GM23338 (cell line): ENCODE results near the gene AIM2. TPM values are rescaled to one million over a fixed set of nuclear protein-coding genes. Genes with fewer than 3 reads are reported as not detected.
"Not testable (repeated sequence)": the region's sequence is repeated elsewhere in the genome, so short reads cannot be mapped to it uniquely, and the experiment has no call there.

ENCODE experiments used
- ATAC-seq: fragments of 200-7000 bp; cut with Tn5 transposase; 3 replicates; pipeline ENCODE4 v1.9.1; 2020
- DNase-seq: peaks from one replicate; pipeline ENCODE4 v3.0.0-alpha.2; 2015; ENCODE audit warnings: low spot score
- H2AFZ ChIP-seq: fragments of 200-600 bp; sonication (generic); 2 replicates; pipeline ENCODE4 v1.8.0; 2016; ENCODE audit warnings: antibody characterized with exemption, mild to moderate bottlenecking, moderate library complexity
- H3F3A ChIP-seq: fragments of 200-600 bp; sonication (generic); replicated peaks from 2 replicates; pipeline ENCODE4 v1.8.0; 2017; ENCODE audit warnings: antibody characterized with exemption, mixed run types, low read depth
- H3K27ac ChIP-seq: fragments of 200-600 bp; sonication (generic); 2 replicates; pipeline ENCODE4 v1.6.1; 2016; ENCODE audit warnings: low read depth
- H3K27me3 ChIP-seq: fragments of 200-600 bp; sonication (generic); 2 replicates; pipeline ENCODE4 v1.8.0; 2016; ENCODE audit warnings: mild to moderate bottlenecking, mixed run types, moderate library complexity; ENCODE audit not compliant: insufficient read depth
- H3K36me3 ChIP-seq: fragments of 200-600 bp; sonication (generic); 2 replicates; pipeline ENCODE4 v1.8.0; 2016; ENCODE audit warnings: mild to moderate bottlenecking; ENCODE audit not compliant: insufficient read depth
- H3K4me1 ChIP-seq: fragments of 200-600 bp; sonication (generic); 2 replicates; pipeline ENCODE4 v1.8.0; 2016; ENCODE audit warnings: mild to moderate bottlenecking, moderate library complexity; ENCODE audit not compliant: insufficient read depth
- H3K4me2 ChIP-seq: fragments of 200-600 bp; sonication (generic); 2 replicates; pipeline ENCODE4 v1.7.1; 2017; ENCODE audit warnings: mixed run types
- H3K4me3 ChIP-seq: fragments of 200-600 bp; sonication (generic); 2 replicates; pipeline ENCODE4 v1.6.1; 2016; ENCODE audit warnings: mixed run types
- H3K79me2 ChIP-seq: fragments of 200-600 bp; sonication (generic); replicated peaks from 2 replicates; pipeline ENCODE4 v1.8.0; 2017; ENCODE audit warnings: mild to moderate bottlenecking; ENCODE audit not compliant: insufficient read depth
- H3K9me2 ChIP-seq: fragments of 200-600 bp; sonication (generic); 2 replicates; pipeline ENCODE4 v1.8.0; 2017; ENCODE audit not compliant: insufficient read depth
- H4K20me1 ChIP-seq: fragments of 200-600 bp; sonication (generic); replicated peaks from 2 replicates; pipeline ENCODE4 v1.8.0; 2017; ENCODE audit warnings: mild to moderate bottlenecking; ENCODE audit not compliant: insufficient read depth
- H3K27ac Mint-ChIP-seq: 2 replicates; pipeline ENCODE4 v1.8.0; 2020; ENCODE audit warnings: inconsistent platforms, mild to moderate bottlenecking, moderate library complexity, mixed read lengths
- H3K27me3 Mint-ChIP-seq: 3 replicates; pipeline ENCODE4 v1.8.0; 2022; ENCODE audit warnings: low read depth, mild to moderate bottlenecking, moderate library complexity, mixed read lengths, inconsistent platforms; ENCODE audit not compliant: insufficient read depth, poor library complexity
- H3K36me3 Mint-ChIP-seq: 3 replicates; pipeline ENCODE4 v1.8.0; 2021; ENCODE audit warnings: low read depth, mild to moderate bottlenecking, inconsistent platforms, moderate library complexity, mixed read lengths
- H3K4me1 Mint-ChIP-seq: 3 replicates; pipeline ENCODE4 v1.8.0; 2020; ENCODE audit warnings: mild to moderate bottlenecking, inconsistent platforms, mixed read lengths
- H3K4me3 Mint-ChIP-seq: 3 replicates; pipeline ENCODE4 v1.8.0; 2021; ENCODE audit warnings: moderate library complexity, mild to moderate bottlenecking, inconsistent platforms, mixed read lengths
- H3K9me3 Mint-ChIP-seq: 3 replicates; pipeline ENCODE4 v1.8.0; 2020; ENCODE audit warnings: moderate library complexity, mild to moderate bottlenecking, inconsistent platforms, mixed read lengths
- CREB1 ChIP-seq: fragments of 250-450 bp; sonication (Bioruptor Pico); IDR thresholded peaks from 2 replicates; pipeline ENCODE4 v1.5.0; 2020; ENCODE audit warnings: low read depth, mild to moderate bottlenecking, moderate library complexity
- EZH2 ChIP-seq: fragments of 200-600 bp; sonication (generic); IDR thresholded peaks from one replicate; pipeline ENCODE4 v1.8.0; 2017; ENCODE audit warnings: antibody characterized with exemption, mild to moderate bottlenecking, low read depth; ENCODE audit not compliant: unreplicated experiment
- EZH2phosphoT487 ChIP-seq: fragments of 200-600 bp; sonication (generic); IDR thresholded peaks from one replicate; pipeline ENCODE4 v1.8.1; 2018; ENCODE audit warnings: antibody characterized with exemption; ENCODE audit not compliant: unreplicated experiment
- JUNB ChIP-seq: IDR thresholded peaks from one replicate; pipeline ENCODE4 v1.6.1; 2016; ENCODE audit warnings: antibody characterized with exemption; ENCODE audit not compliant: unreplicated experiment
- NANOG ChIP-seq: IDR thresholded peaks from 2 replicates; pipeline ENCODE4 v1.6.1; 2016; ENCODE audit warnings: antibody characterized with exemption, borderline replicate concordance
- POLR2AphosphoS5 ChIP-seq: IDR thresholded peaks from 2 replicates; pipeline ENCODE4 v1.6.1; 2016; ENCODE audit warnings: antibody characterized with exemption, low read depth
- STAT1 ChIP-seq: IDR thresholded peaks from one replicate; pipeline ENCODE4 v1.6.1; 2016; ENCODE audit warnings: antibody characterized with exemption; ENCODE audit not compliant: unreplicated experiment
- ZNF331 ChIP-seq: fragments of 250-450 bp; sonication (Bioruptor Pico); IDR thresholded peaks from 2 replicates; pipeline ENCODE4 v1.5.0; 2020; ENCODE audit warnings: low read depth, mild to moderate bottlenecking, moderate library complexity
- polyA plus RNA-seq: library from polyadenylated mRNA; unstranded; fragments of >200 nt; fragmentation: Nextera tagmentation; extraction: Ambion mirVana; gene quantifications from 2 replicates; pipeline ENCODE4 v1.2.1, GENCODE V29; 2016
- total RNA-seq: library from RNA; depleted of rRNA; stranded (reverse); fragments of >200 nt; shearing (Covaris generic); gene quantifications from 2 replicates; pipeline ENCODE4 v1.2.3, GENCODE V29; 2014
- TF ChIP-seq, protein P1 (sequence below): fragments of 250-450 bp; sonication (Bioruptor Pico); IDR thresholded peaks from 2 replicates; pipeline ENCODE4 v1.5.0; 2020; ENCODE audit warnings: mild to moderate bottlenecking, moderate library complexity
- TF ChIP-seq, protein P2 (sequence below): IDR thresholded peaks from one replicate; pipeline ENCODE4 v1.6.1; 2018; ENCODE audit warnings: antibody characterized with exemption; ENCODE audit not compliant: unreplicated experiment
- TF ChIP-seq, protein P3 (sequence below): IDR thresholded peaks from 2 replicates; pipeline ENCODE4 v1.6.1; 2016; ENCODE audit warnings: antibody characterized with exemption

The AIM2 gene
- total and polyA plus RNA-seq, 2 experiments from 2014 or later = 1.5 to 2.5 TPM

DNA sequence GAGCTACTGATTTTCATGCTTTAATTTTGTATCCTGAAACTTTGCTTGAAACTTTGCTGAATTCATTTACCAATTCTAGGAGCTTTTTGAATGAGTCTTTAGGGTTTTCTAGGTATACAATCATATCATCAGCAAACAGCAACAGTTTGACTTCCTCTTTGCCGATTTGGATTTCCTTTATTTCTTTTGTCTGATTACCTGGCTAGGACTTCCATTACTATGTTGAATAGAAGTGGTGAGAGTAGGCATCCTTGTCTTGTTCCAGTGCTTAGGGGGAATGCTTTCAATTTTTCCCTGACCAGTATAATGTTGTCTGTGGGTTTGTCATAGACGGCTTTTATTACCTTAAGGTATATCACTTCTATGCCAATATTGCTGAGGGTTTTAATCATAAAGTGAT, 49.7 kb downstream of the AIM2 start:
- H2AFZ ChIP-seq, H3K4me2 ChIP-seq, H3K79me2 ChIP-seq, H3K4me3 ChIP-seq, H3K27me3 Mint-ChIP-seq, H3K9me3 Mint-ChIP-seq, H3K36me3 ChIP-seq, H3K27ac Mint-ChIP-seq, H4K20me1 ChIP-seq, H3K36me3 Mint-ChIP-seq, H3F3A ChIP-seq, ATAC-seq, H3K4me3 Mint-ChIP-seq, H3K27ac ChIP-seq, DNase-seq, H3K27me3 ChIP-seq: not testable (repeated sequence)
- H3K9me2 ChIP-seq = peaks cover 12% of the 10 kb centered on the region
- peaks cover 33% of the 10 kb centered on the region for H3K4me1 Mint-ChIP-seq
- peaks cover 12% of the 10 kb centered on the region for H3K4me1 ChIP-seq

DNA sequence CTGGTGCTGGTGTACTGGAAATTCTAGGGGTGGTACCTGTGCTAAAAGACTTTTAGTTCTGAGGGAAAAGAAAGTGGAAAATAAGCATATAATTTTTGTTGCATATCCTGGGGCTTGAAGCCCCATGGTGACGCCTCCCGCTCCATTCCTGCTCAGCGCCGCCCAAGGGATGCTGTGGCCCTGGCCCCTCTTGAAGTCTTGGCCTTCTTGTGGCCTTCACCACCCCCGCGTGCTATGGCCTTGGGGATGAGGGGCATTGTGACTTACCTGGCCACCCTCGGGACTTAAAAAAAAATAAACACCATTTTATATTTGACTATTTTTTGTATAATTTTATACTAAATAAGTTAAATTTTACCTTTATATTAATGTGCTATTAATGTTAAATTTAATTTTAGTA, 51.5 kb downstream of the AIM2 start:
- Mint-ChIP-seq H3K9me3 (no peaks in the 10 kb centered on the region), H3K36me3 (no peaks in the 10 kb centered on the region)
- no peak for TF ChIP-seq STAT1
- TF ChIP-seq, protein P1, sequence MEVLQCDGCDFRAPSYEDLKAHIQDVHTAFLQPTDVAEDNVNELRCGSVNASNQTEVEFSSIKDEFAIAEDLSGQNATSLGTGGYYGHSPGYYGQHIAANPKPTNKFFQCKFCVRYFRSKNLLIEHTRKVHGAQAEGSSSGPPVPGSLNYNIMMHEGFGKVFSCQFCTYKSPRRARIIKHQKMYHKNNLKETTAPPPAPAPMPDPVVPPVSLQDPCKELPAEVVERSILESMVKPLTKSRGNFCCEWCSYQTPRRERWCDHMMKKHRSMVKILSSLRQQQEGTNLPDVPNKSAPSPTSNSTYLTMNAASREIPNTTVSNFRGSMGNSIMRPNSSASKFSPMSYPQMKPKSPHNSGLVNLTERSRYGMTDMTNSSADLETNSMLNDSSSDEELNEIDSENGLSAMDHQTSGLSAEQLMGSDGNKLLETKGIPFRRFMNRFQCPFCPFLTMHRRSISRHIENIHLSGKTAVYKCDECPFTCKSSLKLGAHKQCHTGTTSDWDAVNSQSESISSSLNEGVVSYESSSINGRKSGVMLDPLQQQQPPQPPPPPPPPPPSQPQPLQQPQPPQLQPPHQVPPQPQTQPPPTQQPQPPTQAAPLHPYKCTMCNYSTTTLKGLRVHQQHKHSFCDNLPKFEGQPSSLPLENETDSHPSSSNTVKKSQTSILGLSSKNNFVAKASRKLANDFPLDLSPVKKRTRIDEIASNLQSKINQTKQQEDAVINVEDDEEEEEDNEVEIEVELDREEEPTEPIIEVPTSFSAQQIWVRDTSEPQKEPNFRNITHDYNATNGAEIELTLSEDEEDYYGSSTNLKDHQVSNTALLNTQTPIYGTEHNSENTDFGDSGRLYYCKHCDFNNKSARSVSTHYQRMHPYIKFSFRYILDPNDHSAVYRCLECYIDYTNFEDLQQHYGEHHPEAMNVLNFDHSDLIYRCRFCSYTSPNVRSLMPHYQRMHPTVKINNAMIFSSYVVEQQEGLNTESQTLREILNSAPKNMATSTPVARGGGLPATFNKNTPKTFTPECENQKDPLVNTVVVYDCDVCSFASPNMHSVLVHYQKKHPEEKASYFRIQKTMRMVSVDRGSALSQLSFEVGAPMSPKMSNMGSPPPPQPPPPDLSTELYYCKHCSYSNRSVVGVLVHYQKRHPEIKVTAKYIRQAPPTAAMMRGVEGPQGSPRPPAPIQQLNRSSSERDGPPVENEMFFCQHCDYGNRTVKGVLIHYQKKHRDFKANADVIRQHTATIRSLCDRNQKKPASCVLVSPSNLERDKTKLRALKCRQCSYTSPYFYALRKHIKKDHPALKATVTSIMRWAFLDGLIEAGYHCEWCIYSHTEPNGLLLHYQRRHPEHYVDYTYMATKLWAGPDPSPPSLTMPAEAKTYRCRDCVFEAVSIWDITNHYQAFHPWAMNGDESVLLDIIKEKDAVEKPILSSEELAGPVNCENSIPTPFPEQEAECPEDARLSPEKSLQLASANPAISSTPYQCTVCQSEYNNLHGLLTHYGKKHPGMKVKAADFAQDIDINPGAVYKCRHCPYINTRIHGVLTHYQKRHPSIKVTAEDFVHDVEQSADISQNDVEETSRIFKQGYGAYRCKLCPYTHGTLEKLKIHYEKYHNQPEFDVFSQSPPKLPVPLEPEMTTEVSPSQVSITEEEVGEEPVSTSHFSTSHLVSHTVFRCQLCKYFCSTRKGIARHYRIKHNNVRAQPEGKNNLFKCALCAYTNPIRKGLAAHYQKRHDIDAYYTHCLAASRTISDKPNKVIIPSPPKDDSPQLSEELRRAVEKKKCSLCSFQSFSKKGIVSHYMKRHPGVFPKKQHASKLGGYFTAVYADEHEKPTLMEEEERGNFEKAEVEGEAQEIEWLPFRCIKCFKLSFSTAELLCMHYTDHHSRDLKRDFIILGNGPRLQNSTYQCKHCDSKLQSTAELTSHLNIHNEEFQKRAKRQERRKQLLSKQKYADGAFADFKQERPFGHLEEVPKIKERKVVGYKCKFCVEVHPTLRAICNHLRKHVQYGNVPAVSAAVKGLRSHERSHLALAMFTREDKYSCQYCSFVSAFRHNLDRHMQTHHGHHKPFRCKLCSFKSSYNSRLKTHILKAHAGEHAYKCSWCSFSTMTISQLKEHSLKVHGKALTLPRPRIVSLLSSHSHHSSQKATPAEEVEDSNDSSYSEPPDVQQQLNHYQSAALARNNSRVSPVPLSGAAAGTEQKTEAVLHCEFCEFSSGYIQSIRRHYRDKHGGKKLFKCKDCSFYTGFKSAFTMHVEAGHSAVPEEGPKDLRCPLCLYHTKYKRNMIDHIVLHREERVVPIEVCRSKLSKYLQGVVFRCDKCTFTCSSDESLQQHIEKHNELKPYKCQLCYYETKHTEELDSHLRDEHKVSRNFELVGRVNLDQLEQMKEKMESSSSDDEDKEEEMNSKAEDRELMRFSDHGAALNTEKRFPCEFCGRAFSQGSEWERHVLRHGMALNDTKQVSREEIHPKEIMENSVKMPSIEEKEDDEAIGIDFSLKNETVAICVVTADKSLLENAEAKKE = no peak
- TF ChIP-seq, protein P2, sequence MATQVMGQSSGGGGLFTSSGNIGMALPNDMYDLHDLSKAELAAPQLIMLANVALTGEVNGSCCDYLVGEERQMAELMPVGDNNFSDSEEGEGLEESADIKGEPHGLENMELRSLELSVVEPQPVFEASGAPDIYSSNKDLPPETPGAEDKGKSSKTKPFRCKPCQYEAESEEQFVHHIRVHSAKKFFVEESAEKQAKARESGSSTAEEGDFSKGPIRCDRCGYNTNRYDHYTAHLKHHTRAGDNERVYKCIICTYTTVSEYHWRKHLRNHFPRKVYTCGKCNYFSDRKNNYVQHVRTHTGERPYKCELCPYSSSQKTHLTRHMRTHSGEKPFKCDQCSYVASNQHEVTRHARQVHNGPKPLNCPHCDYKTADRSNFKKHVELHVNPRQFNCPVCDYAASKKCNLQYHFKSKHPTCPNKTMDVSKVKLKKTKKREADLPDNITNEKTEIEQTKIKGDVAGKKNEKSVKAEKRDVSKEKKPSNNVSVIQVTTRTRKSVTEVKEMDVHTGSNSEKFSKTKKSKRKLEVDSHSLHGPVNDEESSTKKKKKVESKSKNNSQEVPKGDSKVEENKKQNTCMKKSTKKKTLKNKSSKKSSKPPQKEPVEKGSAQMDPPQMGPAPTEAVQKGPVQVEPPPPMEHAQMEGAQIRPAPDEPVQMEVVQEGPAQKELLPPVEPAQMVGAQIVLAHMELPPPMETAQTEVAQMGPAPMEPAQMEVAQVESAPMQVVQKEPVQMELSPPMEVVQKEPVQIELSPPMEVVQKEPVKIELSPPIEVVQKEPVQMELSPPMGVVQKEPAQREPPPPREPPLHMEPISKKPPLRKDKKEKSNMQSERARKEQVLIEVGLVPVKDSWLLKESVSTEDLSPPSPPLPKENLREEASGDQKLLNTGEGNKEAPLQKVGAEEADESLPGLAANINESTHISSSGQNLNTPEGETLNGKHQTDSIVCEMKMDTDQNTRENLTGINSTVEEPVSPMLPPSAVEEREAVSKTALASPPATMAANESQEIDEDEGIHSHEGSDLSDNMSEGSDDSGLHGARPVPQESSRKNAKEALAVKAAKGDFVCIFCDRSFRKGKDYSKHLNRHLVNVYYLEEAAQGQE = no peak
- TF ChIP-seq EZH2phosphoT487 = no peak
- TF ChIP-seq, protein P3, sequence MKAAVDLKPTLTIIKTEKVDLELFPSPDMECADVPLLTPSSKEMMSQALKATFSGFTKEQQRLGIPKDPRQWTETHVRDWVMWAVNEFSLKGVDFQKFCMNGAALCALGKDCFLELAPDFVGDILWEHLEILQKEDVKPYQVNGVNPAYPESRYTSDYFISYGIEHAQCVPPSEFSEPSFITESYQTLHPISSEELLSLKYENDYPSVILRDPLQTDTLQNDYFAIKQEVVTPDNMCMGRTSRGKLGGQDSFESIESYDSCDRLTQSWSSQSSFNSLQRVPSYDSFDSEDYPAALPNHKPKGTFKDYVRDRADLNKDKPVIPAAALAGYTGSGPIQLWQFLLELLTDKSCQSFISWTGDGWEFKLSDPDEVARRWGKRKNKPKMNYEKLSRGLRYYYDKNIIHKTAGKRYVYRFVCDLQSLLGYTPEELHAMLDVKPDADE = no peak
- no peak for TF ChIP-seq POLR2AphosphoS5
- TF ChIP-seq EZH2 = no peak
- TF ChIP-seq CREB1 (CRISPR knock-in tag) = no peak
- TF ChIP-seq ZNF331 (CRISPR knock-in tag) = no peak
- TF ChIP-seq JUNB = no peak
- TF ChIP-seq NANOG = no peak

More for the DNA sequence above, 51.5 kb downstream of the AIM2 start:
- Mint-ChIP-seq H3K27ac (no peak overlapping the region), H3K4me1 (peaks cover 20% of the 10 kb centered on the region), H3K4me3 (no peak overlapping the region), H3K27me3 (peaks cover 2% of the 10 kb centered on the region)
- Histone ChIP-seq H3K36me3 (no peaks in the 10 kb centered on the region), H3K27me3 (no peaks in the 10 kb centered on the region), H3K4me2 (no peak overlapping the region), H3K4me3 (no peak overlapping the region), H4K20me1 (no peaks in the 10 kb centered on the region), H3F3A (no peaks in the 10 kb centered on the region), H3K4me1 (peaks cover 12% of the 10 kb centered on the region), H3K79me2 (no peaks in the 10 kb centered on the region), H3K27ac (no peak overlapping the region), H2AFZ (no peak overlapping the region), H3K9me2 (peaks cover 5% of the 10 kb centered on the region)
- ATAC-seq (no peak), DNase-seq (no peak)
